Tibial artery (tissue), 4 donors: ENCODE results near the gene PLEKHA5.

Source experiments
- DNase-seq, 2 donors: peaks; one replicate each; pipeline ENCODE4 v3.0.0-alpha.2; 2019
- H3K27ac ChIP-seq, 2 donors: fragments of 200-600 bp; sonication (generic) in 1 of 2; 1 replicate in 1 of 2; 2 replicates in 1 of 2; pipeline ENCODE4 v1.5.1; 2018 to 2019; ENCODE audit warnings: mild to moderate bottlenecking in 1 of 2
- H3K27me3 ChIP-seq, 2 donors: fragments of 200-600 bp; sonication (generic) in 1 of 2; one replicate each; pipeline versions ENCODE4 v1.5.1 to v1.6.0; 2016 to 2019
- H3K36me3 ChIP-seq, 3 donors: fragments of 200-600 bp; sonication (generic) in 2 of 3; one replicate each; pipeline ENCODE4 v1.5.1; 2016 to 2019; ENCODE audit warnings: mild to moderate bottlenecking in 2 of 3
- H3K4me1 ChIP-seq, 4 donors: fragments of 200-600 bp; sonication (generic) in 2 of 4; 1 replicate in 3 of 4; 2 replicates in 1 of 4; pipeline ENCODE4 v1.5.1; 2016 to 2019
- H3K4me3 ChIP-seq, 2 donors: fragments of 200-600 bp; sonication (generic) in 1 of 2; 1 replicate in 1 of 2; 2 replicates in 1 of 2; pipeline ENCODE4 v1.5.1; 2018 to 2019; ENCODE audit warnings: mild to moderate bottlenecking in 2 of 2
- H3K9me3 ChIP-seq, 3 donors: fragments of 200-600 bp; sonication (generic) in 1 of 3; one replicate each; pipeline ENCODE4 v1.5.1; 2016 to 2019
- CTCF ChIP-seq, 2 experiments: fragments of 200-600 bp in 1 of 2; fragments of 450-650 bp in 1 of 2; IDR thresholded peaks; one replicate each; pipeline ENCODE4 v1.5.1; 2017 to 2019; ENCODE audit warnings: antibody characterized with exemption in 2 of 2, mild to moderate bottlenecking in 1 of 2, moderate library complexity in 1 of 2
- intact Hi-C: fragments of 100-400 bp; cut with DNase I; formaldehyde crosslinking; loops from one replicate; pipeline ENCODE4 v1.15.0; 2023; ENCODE audit warnings: low total_unique reads

The PLEKHA5 gene

GRCh38 chr12:19298836-19299605, 169.5 kb downstream of the PLEKHA5 start:
- H3K9me3 ChIP-seq: no peaks in the 10 kb centered on the region
- H3K4me1 ChIP-seq: peaks cover 0 to 5% (median 0%) of the 10 kb centered on the region in 4 donors
- H3K27ac ChIP-seq: no peak overlapping the region
- no peaks in the 10 kb centered on the region for H3K27me3 ChIP-seq
- TF ChIP-seq CTCF (IDR thresholded peaks at IDR 0.05): no peak
- H3K36me3 ChIP-seq: no peaks in the 10 kb centered on the region
- no peak overlapping the region for H3K4me3 ChIP-seq
- DNase-seq: no peak
- intact Hi-C loops: no loop called here

- no peaks in the 10 kb centered on the region for H3K36me3 ChIP-seq
- H3K4me1 ChIP-seq: peaks cover 0 to 5% (median 0%) of the 10 kb centered on the region in 4 donors
- no peaks in the 10 kb centered on the region for H3K9me3 ChIP-seq
- no peaks in the 10 kb centered on the region for H3K27me3 ChIP-seq
- TF ChIP-seq CTCF (IDR thresholded peaks at IDR 0.05): no peak
- H3K4me3 ChIP-seq: no peak overlapping the region
- intact Hi-C loops: no loop called here
- no peak for DNase-seq
- H3K27ac ChIP-seq: no peak overlapping the region
Measured at GRCh38 chr12:19299765-19300164, 170.2 kb downstream of the PLEKHA5 start.

DNA sequence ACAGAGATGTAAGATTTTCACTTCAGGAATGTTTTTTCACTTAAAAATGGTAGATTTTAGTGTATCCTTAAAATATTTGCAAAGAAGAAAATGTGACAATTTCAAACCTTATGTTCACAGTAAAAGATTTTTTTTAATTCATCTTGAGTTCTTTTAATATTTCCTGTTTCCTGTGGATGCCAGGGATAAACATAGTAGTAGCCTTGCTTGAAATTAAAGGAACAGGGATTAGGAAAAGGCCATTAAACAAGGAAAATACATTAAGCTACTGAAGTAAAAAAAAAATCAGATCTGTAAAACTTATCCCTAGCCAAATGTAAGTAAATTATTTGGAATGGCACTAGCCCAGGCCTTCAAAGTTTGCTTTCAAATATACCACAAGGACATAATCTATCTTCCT, 171.7 kb downstream of the PLEKHA5 start:
- H3K27ac ChIP-seq: no peak overlapping the region
- no peaks in the 10 kb centered on the region for H3K27me3 ChIP-seq
- peaks cover under 1 to 1% (median under 1%) of the 10 kb centered on the region in 3 donors for H3K36me3 ChIP-seq
- intact Hi-C loops: no loop called here
- H3K4me1 ChIP-seq: peaks cover 0 to 5% (median 0%) of the 10 kb centered on the region in 4 donors
- no peak for DNase-seq
- no peak overlapping the region for H3K4me3 ChIP-seq
- H3K9me3 ChIP-seq: no peaks in the 10 kb centered on the region
- TF ChIP-seq CTCF (IDR thresholded peaks at IDR 0.05): no peak

GRCh38 chr12:19301688-19302087, 172.2 kb downstream of the PLEKHA5 start:
- Histone ChIP-seq H3K27me3 (no peaks in the 10 kb centered on the region), H3K4me1 (peaks cover 0 to 5% (median 0%) of the 10 kb centered on the region in 4 donors), H3K4me3 (no peak overlapping the region), H3K27ac (no peak overlapping the region), H3K9me3 (no peaks in the 10 kb centered on the region), H3K36me3 (peaks cover 4 to 6% (median 5%) of the 10 kb centered on the region in 3 donors)
- DNase-seq: no peak
- intact Hi-C loops: no loop called here
- no peak for TF ChIP-seq CTCF (IDR thresholded peaks at IDR 0.05)

- H3K4me3 ChIP-seq: no peak overlapping the region
- peaks cover 4 to 9% (median 7%) of the 10 kb centered on the region in 3 donors for H3K36me3 ChIP-seq
- no peaks in the 10 kb centered on the region for H3K27me3 ChIP-seq
- DNase-seq: no peak
- no peak overlapping the region for H3K27ac ChIP-seq
- no peak for TF ChIP-seq CTCF (IDR thresholded peaks at IDR 0.05)
- no peaks in the 10 kb centered on the region for H3K9me3 ChIP-seq
- H3K4me1 ChIP-seq: peaks cover 0 to 5% (median 0%) of the 10 kb centered on the region in 4 donors
- intact Hi-C loops: no loop called here
Measured at GRCh38 chr12:19302100-19302640, 172.6 kb downstream of the PLEKHA5 start.
